Fibroblast of the aortic adventitia (primary cell): ENCODE results near the gene MBD5. TPM values are rescaled to one million over a fixed set of nuclear protein-coding genes. Genes with fewer than 3 reads are reported as not detected.
A peak's percentile ranks its signal among the peaks of the same experiment; 100 is the strongest.

ENCODE experiments used
- DNase-seq: peaks from one replicate; pipeline ENCODE4 v3.0.0-alpha.2; 2010; ENCODE audit warnings: low read depth
- H3K4me3 ChIP-seq: 2 replicates; pipeline ENCODE4 v1.5.1; 2011; ENCODE audit warnings: low read depth, mild to moderate bottlenecking, control low read depth, low read length, moderate library complexity
- total RNA-seq: library from RNA; depleted of rRNA; stranded (reverse); fragments of >200 nt; gene quantifications from 2 replicates; pipeline ENCODE4 v1.2.3, GENCODE V29; 2012; ENCODE audit warnings: low replicate concordance
- TF ChIP-seq, protein P1 (sequence below): IDR thresholded peaks from 2 replicates; pipeline ENCODE4 v1.5.1; 2011; ENCODE audit warnings: mild to moderate bottlenecking, low read length, control low read depth, inconsistent platforms; ENCODE audit not compliant: insufficient read depth

MBD5 gene
- total RNA-seq, 1 donor, result 41.4 TPM

GRCh38 chr2:148533004-148533403 is 512.1 kb downstream of the MBD5 start:
- TF ChIP-seq, protein P1, sequence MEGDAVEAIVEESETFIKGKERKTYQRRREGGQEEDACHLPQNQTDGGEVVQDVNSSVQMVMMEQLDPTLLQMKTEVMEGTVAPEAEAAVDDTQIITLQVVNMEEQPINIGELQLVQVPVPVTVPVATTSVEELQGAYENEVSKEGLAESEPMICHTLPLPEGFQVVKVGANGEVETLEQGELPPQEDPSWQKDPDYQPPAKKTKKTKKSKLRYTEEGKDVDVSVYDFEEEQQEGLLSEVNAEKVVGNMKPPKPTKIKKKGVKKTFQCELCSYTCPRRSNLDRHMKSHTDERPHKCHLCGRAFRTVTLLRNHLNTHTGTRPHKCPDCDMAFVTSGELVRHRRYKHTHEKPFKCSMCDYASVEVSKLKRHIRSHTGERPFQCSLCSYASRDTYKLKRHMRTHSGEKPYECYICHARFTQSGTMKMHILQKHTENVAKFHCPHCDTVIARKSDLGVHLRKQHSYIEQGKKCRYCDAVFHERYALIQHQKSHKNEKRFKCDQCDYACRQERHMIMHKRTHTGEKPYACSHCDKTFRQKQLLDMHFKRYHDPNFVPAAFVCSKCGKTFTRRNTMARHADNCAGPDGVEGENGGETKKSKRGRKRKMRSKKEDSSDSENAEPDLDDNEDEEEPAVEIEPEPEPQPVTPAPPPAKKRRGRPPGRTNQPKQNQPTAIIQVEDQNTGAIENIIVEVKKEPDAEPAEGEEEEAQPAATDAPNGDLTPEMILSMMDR, result no peak
- no peak overlapping the region for H3K4me3 ChIP-seq
- no peak for DNase-seq

DNA sequence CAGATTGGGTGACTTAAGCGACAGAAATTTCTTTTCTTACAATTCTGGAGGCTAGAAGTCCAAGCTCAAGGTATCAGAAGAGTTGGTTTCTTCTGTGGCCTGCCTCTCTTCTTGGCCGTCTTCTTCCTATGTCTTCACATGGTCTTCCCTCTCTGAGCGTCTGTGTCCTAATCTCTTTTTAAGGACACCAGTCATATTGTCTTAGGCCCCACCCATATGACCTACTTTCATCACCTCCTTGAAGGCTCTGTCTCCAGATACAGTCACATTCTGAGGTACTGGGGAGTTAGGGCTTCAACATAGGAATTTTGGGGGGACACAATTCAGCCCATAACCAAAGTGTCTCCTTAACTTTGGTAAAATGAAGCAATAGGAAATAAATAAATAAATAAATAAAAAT is 512.8 kb downstream of the MBD5 start:
- TF ChIP-seq, protein P1, result no peak
- no peak for DNase-seq
- no peak overlapping the region for H3K4me3 ChIP-seq

DNA sequence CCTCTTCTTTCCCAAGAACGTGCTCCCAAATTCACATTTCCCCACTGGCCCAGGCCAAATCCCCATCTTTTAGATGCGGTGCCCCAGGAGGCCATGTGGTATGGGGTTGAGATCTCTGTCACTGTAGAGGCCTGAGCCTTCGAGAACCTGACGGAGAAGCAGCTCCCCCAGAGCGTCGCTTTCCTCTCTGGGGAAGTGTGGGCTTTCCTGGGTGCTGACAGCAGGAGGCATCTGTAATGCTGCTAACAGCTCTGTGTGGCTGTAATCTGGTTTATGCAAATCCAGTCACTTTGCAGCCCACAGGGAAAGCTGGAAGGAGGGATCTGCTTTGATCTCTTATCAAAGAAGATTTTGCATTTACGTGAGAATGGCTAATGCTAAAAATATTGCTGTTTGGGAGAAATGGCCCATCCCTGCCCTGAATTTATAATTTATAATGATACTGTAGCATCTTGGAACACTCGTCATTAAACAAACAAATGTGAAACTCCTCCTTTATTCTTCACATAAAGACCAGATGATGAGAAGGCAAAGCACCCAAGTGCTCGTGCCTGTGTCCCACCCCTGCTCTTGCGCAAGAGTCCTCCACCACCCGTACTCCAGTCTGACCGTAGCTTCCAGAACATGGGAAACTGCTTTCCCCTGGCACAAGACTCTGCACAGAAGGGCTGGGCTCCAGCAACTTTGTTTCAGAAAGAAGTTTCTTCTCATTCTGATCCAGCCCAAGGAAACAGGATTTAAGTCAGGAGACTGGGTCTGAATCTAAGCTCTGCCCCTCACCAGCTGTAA is 513.7 kb downstream of the MBD5 start:
- no peak overlapping the region for H3K4me3 ChIP-seq
- peak; percentile 45 for DNase-seq
- TF ChIP-seq, protein P1, result no peak

- no peak for DNase-seq
- TF ChIP-seq, protein P1, result no peak
These were observed 517.5 kb downstream of the MBD5 start for GRCh38 chr2:148538375-148538774.

DNA sequence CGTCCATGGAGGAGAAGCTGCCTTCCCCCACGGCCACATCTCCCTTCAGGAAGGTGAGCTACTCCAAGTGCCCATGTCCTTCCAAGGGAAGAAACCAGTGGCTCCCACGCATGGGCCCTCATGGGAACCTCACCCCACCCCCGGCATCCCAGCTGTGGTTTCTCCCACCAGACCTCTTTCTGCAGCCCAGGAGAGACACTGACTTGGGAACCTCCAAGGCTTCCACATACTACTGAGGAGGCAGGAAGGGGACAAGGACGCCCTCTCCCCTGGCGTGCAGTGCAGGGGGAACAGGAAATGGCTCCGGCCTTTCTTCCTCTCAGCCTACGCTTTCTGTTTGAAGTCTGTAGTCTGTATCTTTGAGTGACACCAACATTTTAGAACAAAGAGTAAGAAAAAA is 519.1 kb downstream of the MBD5 start:
- no peak overlapping the region for H3K4me3 ChIP-seq
- TF ChIP-seq, protein P1, result no peak
- DNase-seq, result no peak

More at GRCh38 chr2:148538375-148538774, 517.5 kb downstream of the MBD5 start:
- no peak overlapping the region for H3K4me3 ChIP-seq

DNA sequence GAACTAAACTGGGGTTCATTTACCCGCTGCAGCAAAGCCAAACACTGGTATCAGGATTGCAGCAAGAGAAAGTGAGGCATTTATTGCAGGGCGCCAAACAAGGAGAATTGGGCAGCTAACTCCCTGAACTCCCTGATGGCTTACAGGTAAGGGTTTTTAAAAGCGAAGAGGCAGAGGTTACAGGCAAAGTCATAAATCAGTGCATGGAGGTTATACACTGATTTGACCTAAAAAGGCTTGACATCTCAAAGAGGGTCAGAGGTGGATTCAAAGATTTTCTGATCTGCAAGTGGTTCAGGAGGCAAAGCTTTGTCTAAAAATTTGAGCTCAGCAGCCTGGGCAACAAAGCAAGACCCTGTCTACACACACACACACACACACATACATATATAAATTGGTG is 520.9 kb downstream of the MBD5 start:
- no peak overlapping the region for H3K4me3 ChIP-seq
- no peak for DNase-seq
- TF ChIP-seq, protein P1, result no peak
